Ectodermal cell (in vitro differentiated cells): ENCODE results near the gene EEF1A2.

Experiments used
- H3K27ac ChIP-seq: 2 replicates; pipeline ENCODE4 v1.7.0; 2013; ENCODE audit warnings: mild to moderate bottlenecking, low read depth, low read length; ENCODE audit not compliant: insufficient read depth, poor library complexity, severe bottlenecking
- H3K27me3 ChIP-seq: 2 replicates; pipeline ENCODE4 v1.7.0; 2013; ENCODE audit warnings: mild to moderate bottlenecking, low read length; ENCODE audit not compliant: insufficient read depth, control insufficient read depth, poor library complexity, severe bottlenecking
- H3K36me3 ChIP-seq: one replicate; pipeline ENCODE4 v1.7.0; 2013; ENCODE audit warnings: low read length; ENCODE audit not compliant: control insufficient read depth, insufficient read depth
- H3K4me1 ChIP-seq: one replicate; pipeline ENCODE4 v1.7.0; 2013; ENCODE audit warnings: low read length; ENCODE audit not compliant: control insufficient read depth, insufficient read depth
- H3K4me3 ChIP-seq: 2 replicates; pipeline ENCODE4 v1.7.0; 2013; ENCODE audit warnings: low read depth, low read length, control low read depth; ENCODE audit not compliant: insufficient read depth
- H3K9me3 ChIP-seq: 2 replicates; pipeline ENCODE4 v1.7.0; 2013; ENCODE audit warnings: mild to moderate bottlenecking, low read length, moderate library complexity; ENCODE audit not compliant: control insufficient read depth
- WGBS, 2 experiments: methylation state at CpG; one replicate each; pipeline ENCODE4 v1.1.7; 2013; ENCODE audit warnings: missing lambda C conversion rate in 2 of 2; 5-methylcytosine and 5-hydroxymethylcytosine counted together

The EEF1A2 gene

DNA sequence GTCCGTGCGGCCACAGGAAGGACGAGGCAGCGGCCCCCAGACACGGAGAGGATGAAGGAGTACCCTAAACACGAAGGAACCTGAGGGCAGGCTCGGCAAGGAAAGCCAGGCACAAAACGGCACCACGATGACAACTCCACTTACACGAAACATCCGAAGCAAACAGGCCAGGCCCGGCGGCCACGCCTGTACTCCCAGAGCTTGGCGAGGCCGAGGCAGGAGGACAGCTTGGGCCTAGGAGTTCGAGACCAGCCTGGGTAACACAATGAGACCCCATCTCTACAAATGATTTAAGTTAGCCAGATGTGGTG is 39.9 kb downstream of the EEF1A2 start:
- peaks cover 27% of the 10 kb centered on the region for H3K4me1 ChIP-seq
- WGBS, 2 experiments = 93 to 94% methylated on average over 17 of the region's 17 CpGs
- no peak overlapping the region for H3K27ac ChIP-seq
- no peaks in the 10 kb centered on the region for H3K27me3 ChIP-seq
- no peaks in the 10 kb centered on the region for H3K36me3 ChIP-seq
- H3K9me3 ChIP-seq = no peaks in the 10 kb centered on the region
- H3K4me3 ChIP-seq = no peak overlapping the region

DNA sequence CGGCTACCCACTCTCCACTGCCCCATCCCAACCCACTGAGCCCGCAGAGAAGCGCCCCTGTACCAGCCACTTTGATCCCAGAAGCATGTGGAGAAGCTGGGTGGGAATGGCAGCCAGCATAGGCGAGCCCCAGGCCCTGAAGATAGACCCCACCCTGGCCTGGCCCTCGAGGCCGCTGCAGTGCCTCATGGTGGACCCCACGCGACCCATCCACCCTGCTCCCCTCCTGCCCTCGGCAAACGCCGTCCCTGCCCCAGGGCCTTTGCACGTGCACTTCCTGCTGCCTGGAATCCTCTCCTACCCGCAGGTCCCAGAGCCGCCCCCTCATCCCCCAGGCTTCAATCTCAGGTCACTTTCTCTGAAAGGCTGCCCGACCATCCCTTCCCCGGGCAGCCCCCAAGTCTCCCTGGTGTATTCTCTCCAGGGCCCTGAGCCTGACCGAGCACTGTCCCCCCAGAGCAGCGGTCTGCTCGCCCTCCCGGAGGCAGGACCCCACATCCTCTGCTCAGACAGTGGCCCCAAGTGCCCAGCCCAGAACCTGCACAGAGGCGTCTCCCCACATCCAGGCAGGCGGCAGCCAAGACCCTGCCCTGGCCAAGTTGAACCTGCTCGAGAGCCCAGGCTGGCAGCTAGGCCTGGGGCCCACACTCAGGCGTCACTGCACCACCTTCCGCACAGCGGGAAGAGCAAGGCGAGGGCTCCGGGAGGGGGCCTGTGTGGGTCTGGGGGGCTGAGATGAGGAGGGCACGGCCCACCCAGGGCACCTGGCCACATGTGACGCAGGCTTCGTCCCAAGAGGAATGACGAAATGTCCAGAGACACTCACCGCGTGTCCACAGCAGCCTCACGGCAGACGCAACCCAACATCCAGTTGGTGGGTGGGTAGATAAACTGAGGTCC is 40.5 kb downstream of the EEF1A2 start:
- no peaks in the 10 kb centered on the region for H3K27me3 ChIP-seq
- H3K27ac ChIP-seq = no peak overlapping the region
- 94 to 96% methylated on average over 36 of the region's 36 CpGs for WGBS, 2 experiments
- H3K9me3 ChIP-seq = no peaks in the 10 kb centered on the region
- no peaks in the 10 kb centered on the region for H3K36me3 ChIP-seq
- no peak overlapping the region for H3K4me3 ChIP-seq
- H3K4me1 ChIP-seq = peaks cover 27% of the 10 kb centered on the region

DNA sequence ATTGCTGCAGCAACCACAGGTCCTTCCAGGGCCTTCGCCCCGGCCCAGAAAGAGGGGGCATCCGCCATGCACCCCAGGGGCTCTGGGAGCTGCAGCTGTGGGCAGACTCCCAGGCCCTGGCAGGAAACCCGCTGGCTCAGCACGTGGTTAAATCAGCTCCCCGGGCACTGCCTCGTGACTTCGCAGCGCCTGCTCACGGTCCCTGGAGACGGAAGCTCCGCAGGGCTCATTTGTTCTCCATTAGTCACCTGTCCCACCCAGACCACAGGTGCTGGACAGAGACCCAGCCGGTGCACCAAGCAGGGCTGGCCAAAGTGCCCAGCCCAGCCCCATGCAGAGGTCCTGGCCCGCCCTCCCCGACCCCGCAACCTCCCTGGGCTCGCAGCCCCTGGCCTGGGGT is 41.1 kb downstream of the EEF1A2 start:
- Histone ChIP-seq H3K4me1 (peaks cover 26% of the 10 kb centered on the region), H3K4me3 (no peak overlapping the region), H3K9me3 (no peaks in the 10 kb centered on the region), H3K27me3 (no peaks in the 10 kb centered on the region), H3K27ac (no peak overlapping the region), H3K36me3 (no peaks in the 10 kb centered on the region)
- WGBS, 2 experiments = 87 to 89% methylated on average over 17 of the region's 17 CpGs

DNA sequence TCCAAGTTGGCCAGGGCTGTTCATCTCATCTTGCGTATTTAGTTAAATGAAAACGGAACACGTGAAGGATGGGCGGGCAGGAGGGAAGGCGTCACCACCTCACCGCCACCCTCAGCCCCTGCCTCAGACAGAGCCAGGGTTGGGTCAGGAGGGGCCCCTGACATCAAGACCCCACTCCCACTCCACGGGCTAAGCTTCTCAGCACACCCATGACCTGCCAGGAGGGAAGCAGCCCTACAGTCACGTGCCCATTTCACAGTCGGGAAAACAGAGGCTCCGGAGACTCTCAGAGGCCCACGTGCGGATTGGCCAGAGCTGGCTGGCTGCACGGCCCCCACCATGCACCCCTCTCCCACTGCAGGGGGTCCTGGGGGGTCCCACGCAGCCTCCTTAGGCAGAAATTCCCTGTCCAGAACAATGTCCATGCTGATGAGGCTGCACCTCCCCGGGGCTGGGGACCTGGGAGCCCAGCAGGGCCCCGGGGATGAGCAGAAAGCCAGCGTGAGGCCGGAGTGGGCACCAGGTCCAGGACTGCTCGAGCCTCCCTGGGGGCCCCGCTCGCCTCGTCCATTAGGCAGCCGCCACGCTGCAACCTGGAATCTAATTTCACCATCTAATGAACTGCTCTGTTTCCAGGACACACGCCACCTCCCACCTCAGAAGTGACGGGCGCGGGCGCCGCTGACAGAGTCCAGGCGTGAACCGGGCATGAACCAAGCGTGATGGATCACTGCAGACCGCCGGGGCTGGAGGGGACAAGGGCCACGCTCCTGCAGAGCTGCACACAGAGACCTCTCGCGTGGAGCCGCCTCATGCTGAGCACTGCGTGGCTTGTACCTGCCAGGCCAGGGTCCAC is 42.2 kb downstream of the EEF1A2 start:
- Histone ChIP-seq H3K9me3 (no peaks in the 10 kb centered on the region), H3K4me1 (peaks cover 26% of the 10 kb centered on the region), H3K27ac (no peak overlapping the region), H3K36me3 (no peaks in the 10 kb centered on the region), H3K27me3 (no peaks in the 10 kb centered on the region), H3K4me3 (no peak overlapping the region)
- 90% methylated on average over 40 of the region's 40 CpGs for WGBS, 2 experiments

DNA sequence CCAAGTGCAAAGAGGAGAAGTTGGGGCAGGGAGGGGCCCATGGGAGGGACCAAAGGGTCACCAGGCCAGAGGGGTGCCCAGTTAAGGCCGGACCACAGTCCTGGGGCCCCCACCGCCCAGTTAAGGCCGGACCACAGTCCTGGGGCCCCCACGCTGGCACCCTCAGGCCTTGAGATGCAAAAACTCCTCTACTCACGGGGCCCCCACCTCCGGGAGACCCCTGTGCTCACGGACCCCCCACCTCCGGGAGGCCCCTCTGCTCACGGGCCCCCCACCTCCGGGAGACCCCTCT is 43.4 kb downstream of the EEF1A2 start:
- Histone ChIP-seq H3K4me1 (peaks cover 26% of the 10 kb centered on the region), H3K27me3 (no peaks in the 10 kb centered on the region), H3K27ac (no peak overlapping the region), H3K9me3 (no peaks in the 10 kb centered on the region), H3K36me3 (no peaks in the 10 kb centered on the region), H3K4me3 (no peak overlapping the region)
- WGBS, 2 experiments = 96% methylated on average over 10 of the region's 10 CpGs

DNA sequence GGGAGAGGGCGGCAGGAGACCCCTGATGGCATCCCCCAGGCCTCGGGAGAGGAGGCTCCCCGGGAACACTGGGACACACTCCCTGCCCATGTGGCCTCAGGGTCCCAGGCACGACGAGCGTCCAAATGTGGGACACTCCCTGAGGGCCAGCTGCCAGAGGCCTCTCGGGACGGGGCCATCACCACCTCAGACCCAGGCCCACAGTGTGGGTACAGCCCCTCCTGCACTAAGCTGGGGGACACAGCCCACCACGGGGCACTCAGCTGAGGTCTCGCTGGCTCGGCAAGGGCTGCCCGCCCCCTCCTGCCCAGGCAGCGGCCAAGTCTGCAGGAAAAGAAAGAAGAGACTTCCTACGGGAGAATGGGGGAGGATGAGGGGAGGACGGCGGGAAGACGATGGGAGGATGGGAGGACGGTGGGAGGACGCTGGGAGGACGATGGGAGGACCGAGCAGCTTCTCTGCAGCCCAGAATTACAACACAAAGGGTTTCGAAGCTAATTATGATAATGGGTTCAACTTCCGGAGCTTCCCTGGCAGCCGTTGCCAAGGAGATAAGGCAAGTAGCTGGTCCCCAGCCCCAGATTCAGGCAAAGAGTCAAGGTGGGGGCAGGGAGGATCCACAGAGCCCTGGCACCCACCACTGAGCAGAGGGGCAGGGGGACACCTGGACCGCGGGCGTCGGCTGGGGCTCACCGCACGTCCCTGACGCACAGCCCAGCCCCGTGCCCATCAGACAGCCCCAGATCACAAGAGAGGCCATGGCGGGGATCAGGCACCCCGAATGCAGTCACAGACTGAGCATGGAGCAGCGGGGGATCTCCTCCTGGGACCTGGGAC is 43.9 kb downstream of the EEF1A2 start:
- H3K9me3 ChIP-seq = no peaks in the 10 kb centered on the region
- H3K4me3 ChIP-seq = no peak overlapping the region
- peaks cover 29% of the 10 kb centered on the region for H3K4me1 ChIP-seq
- 46 to 49% methylated on average over 35 of the region's 35 CpGs for WGBS, 2 experiments
- H3K27me3 ChIP-seq = no peaks in the 10 kb centered on the region
- no peaks in the 10 kb centered on the region for H3K36me3 ChIP-seq
- no peak overlapping the region for H3K27ac ChIP-seq

DNA sequence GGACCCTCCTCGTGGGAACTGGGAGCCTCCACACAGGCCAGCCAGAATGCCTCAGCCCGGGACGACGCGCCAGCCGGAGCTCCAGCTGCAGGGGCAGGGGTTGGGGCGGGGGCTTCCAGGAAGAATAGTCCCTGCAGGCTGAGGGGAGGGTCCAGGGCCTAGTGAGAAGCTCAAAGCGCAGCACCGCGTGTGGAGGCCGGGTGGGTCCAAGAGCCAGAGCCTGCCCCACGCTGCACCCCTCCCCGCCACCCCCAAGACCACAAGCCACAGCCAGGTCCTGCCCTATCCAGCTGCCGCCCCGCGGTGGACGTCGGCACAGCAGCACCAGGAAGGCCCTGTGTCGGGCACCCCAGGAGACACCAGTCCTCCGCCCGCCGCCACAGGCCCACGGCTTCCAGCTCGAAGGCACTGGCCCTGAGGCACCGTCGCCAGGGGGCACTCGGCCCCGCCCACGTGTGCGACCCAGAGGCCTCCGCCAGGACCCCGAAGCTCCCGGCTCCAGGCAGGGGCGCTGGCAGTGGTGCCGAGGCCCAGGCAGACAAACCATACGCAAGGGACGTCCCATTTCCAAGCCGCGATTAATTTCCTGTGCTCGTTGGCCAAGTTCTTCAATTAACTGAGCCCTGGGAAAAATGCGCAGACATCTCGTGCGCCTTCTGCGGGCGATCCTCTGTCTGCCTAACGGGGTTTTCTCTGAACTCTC is 45.9 kb downstream of the EEF1A2 start:
- WGBS, 2 experiments = 83 to 84% methylated on average over 46 of the region's 46 CpGs
- no peaks in the 10 kb centered on the region for H3K9me3 ChIP-seq
- H3K4me3 ChIP-seq = no peak overlapping the region
- H3K36me3 ChIP-seq = no peaks in the 10 kb centered on the region
- no peaks in the 10 kb centered on the region for H3K27me3 ChIP-seq
- no peak overlapping the region for H3K27ac ChIP-seq
- peaks cover 29% of the 10 kb centered on the region for H3K4me1 ChIP-seq

DNA sequence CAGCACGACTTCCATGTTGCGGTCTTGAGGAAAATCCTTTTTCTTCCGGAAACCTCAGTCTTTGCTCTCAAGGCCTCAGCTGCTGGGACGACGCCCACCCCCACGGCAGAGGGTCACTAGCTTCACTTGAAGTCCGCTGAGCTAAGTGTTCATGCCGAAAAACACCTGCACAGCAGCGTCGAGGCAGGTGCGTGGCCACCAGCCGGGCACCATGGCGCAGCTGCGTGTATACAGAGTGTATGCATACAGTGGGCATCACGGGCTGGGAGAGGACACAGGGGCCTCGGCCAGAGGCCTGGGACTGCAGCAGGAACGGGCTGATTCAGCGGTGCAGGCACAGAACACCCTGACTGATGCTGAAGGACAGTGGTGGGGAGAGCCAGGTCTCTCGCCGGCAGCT is 46.5 kb downstream of the EEF1A2 start:
- Histone ChIP-seq H3K4me1 (peaks cover 29% of the 10 kb centered on the region), H3K27me3 (no peaks in the 10 kb centered on the region), H3K27ac (no peak overlapping the region), H3K4me3 (no peak overlapping the region), H3K36me3 (no peaks in the 10 kb centered on the region), H3K9me3 (no peaks in the 10 kb centered on the region)
- 93 to 95% methylated on average over 20 of the region's 20 CpGs for WGBS, 2 experiments

DNA sequence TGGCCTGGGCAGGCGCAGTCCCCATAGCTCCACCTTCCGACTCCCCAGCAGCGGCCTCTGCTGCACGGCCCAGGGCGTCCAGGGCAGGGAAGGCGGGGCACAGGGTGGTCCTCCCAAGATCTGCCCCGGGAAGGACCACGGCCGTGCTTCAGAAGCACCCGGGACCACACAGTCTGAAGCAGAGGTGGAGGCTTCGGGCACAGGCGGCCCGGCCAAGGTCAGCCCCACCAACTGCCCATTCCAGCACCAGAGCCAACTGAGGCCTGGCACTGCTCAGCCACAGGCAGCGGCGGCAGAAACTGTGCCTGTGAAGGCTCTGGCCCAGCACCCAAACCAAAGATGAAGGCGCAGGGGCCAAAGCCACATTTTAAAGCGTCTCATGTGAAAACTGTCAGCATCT is 47.1 kb downstream of the EEF1A2 start:
- Histone ChIP-seq H3K36me3 (no peaks in the 10 kb centered on the region), H3K4me1 (peaks cover 29% of the 10 kb centered on the region), H3K4me3 (no peak overlapping the region), H3K27me3 (no peaks in the 10 kb centered on the region), H3K27ac (no peak overlapping the region), H3K9me3 (no peaks in the 10 kb centered on the region)
- WGBS, 2 experiments = 91 to 93% methylated on average over 17 of the region's 17 CpGs
